Stimulated activated effector memory CD8-positive, alpha-beta T cell treated with anti-CD3 and anti-CD28 coated beads, Interleukin-12 subunit alpha, Interleukin-12 subunit beta, amount 100 ng/mL, for 72 hours (primary cell): Measurements from ENCODE around the gene RHBDF2.

ENCODE experiments used
- ATAC-seq: fragments of 150-1000 bp; cut with Tn5 transposase; 2 replicates; pipeline ENCODE4 v1.10.0; 2021
- DNase-seq, 2 donors: peaks; one replicate each; pipeline ENCODE4 v3.0.0; 2021 to 2022; ENCODE audit warnings: low spot score in 2 of 2
- H3K27ac Mint-ChIP-seq: one replicate; pipeline ENCODE4 v1.8.0; 2022; ENCODE audit warnings: mild to moderate bottlenecking, mixed read lengths
- H3K36me3 Mint-ChIP-seq: one replicate; pipeline ENCODE4 v1.8.0; 2022; ENCODE audit warnings: mild to moderate bottlenecking, mixed read lengths
- H3K4me1 Mint-ChIP-seq: one replicate; pipeline ENCODE4 v1.8.0; 2022; ENCODE audit warnings: mixed read lengths
- H3K4me3 Mint-ChIP-seq: one replicate; pipeline ENCODE4 v1.8.0; 2022; ENCODE audit warnings: mild to moderate bottlenecking, mixed read lengths
- H3K9me3 Mint-ChIP-seq: one replicate; pipeline ENCODE4 v1.8.0; 2022; ENCODE audit warnings: mixed read lengths

The RHBDF2 gene

DNA sequence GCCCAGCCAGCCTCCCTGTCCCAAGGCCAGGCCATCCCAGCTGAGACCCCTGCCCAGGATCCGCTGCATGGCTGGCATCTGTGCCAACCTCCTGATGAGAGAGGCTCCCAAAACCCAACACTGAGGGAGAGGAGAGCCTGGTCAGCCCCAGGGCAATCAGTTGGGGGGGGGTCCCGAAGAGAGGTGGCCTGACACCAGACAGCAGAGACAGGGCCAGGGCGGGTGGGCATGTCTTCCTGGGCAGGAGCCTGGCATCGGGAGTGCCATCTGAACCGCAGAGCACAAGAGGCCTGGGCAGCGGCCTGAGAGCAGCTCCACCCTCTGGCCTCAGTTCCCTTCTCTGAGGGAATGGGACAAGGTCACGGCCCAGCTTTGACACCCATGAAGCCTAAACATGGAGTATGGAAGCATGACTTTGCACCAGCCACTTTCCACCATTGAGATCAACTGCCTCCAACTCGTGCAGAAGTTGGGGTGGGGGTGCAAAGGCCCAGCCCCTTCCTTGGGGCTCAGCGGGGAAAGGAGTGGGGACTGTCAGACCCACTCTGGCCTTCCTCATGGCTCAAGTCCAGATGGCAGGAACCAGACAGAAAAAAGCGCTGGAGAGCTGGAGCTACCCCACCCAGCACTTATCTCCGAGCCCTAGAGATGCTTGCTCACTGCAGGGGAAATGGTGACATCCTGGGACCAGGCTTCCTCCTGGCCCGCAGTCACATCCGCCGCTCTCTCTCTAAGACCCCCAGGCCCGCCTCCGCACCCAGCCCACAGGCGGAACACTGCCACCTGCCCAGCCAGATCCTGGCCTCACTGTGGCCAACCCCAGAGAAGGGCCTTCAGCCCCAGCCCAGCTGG lies 9.7 kb downstream of the RHBDF2 start:
- H3K4me1 Mint-ChIP-seq = peaks cover 71% of the 10 kb centered on the region
- no peak for ATAC-seq
- H3K9me3 Mint-ChIP-seq = no peaks in the 10 kb centered on the region
- peak overlapping the region; percentile 98 for H3K27ac Mint-ChIP-seq
- DNase-seq = no peak
- peaks cover 34% of the 10 kb centered on the region for H3K36me3 Mint-ChIP-seq
- H3K4me3 Mint-ChIP-seq = peak overlapping the region; percentile 91

DNA sequence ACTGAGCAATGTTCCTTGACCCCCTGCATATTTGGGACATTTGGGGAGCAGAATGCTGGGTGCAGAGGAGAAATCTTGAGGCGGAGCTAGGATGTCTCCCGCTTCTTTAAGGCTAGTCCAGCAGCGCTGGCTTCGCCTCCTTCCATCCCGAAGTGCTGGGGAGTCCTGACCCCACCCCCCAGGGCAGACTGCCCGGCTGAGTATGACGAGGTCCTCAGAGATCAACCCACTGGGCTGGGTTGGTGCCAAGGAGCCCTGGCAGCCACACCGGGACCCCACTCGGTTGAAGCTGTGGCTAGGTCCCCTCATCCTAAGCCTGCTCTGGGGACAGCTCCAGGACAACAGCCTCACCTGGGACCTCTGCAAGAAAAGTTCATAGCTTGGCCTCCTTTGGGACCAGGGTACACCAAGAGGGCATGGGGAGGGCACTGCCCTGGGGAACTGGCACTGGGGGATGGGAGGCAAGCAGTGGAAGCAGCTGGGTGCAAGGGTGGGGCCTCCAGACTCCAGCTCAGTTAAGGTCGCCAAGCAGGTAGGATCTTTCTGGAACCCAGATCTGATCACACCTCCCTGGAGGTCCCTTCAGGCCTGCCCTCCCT lies 11.0 kb downstream of the RHBDF2 start:
- no peak overlapping the region for H3K4me3 Mint-ChIP-seq
- H3K4me1 Mint-ChIP-seq = peaks cover 58% of the 10 kb centered on the region
- H3K27ac Mint-ChIP-seq = peak overlapping the region; percentile 98
- no peaks in the 10 kb centered on the region for H3K9me3 Mint-ChIP-seq
- ATAC-seq = no peak
- H3K36me3 Mint-ChIP-seq = peaks cover 46% of the 10 kb centered on the region
- DNase-seq = no peak

DNA sequence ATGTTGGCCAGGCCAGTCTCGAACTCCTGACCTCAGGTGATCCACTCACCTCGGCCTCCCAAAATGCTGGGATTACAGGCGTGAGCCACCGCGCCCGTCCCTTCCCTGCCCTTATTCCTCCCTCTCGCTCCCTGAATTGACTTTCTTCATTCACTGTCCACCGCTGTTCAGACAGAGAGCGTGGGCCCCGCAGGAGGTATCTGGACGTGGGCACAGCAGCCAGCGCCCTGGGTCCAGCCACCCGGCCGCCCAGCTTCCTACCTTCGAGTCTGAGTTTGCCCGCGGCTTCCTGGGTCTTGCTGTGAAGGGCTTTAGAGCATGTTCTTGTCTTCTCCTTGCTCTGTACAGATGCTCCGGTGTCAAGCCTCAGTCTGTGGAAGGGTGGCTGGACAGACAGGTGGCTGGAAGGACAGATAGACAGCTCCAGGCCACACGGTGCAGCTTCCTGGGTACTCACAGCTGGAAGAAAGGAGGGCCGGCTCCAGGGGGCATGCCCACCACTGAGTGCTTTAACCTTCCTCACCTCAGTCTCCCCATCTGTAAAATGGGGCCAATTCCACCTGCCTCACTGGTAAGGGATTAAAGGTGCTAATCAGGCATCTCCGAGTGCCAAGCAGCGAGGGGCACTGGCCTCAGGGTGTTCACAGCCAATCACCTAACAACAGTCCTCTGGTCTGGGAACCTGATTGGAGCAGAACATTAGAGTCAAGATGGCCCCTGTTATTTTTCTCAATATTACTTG lies 13.6 kb downstream of the RHBDF2 start:
- DNase-seq (no peak), ATAC-seq (no peak)
- Mint-ChIP-seq H3K4me1 (peaks cover 49% of the 10 kb centered on the region), H3K4me3 (no peak overlapping the region), H3K9me3 (no peaks in the 10 kb centered on the region), H3K27ac (peak overlapping the region; percentile 98), H3K36me3 (peaks cover 59% of the 10 kb centered on the region)

DNA sequence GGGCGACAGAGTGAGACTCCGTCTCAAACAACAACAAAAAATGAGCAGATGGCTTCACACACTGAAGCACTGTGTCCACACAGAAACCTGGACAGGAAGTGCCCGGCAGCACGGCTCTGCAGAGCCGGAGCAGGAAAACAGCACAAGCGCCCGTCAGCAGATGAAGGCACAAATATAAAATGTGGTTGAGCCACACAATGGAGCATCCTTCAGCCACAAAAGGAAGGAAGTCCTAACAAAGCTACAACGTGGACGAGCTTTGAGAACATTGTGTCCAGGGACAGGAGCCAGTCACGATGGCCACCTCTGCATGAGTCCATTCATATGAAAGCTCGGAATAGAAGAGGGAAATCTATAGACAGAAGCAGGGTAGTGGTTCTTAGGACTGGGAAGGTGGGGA lies 15.7 kb downstream of the RHBDF2 start:
- H3K27ac Mint-ChIP-seq = peak overlapping the region; percentile 50
- peaks cover 34% of the 10 kb centered on the region for H3K4me1 Mint-ChIP-seq
- H3K4me3 Mint-ChIP-seq = no peak overlapping the region
- no peak for ATAC-seq
- peaks cover 75% of the 10 kb centered on the region for H3K36me3 Mint-ChIP-seq
- no peaks in the 10 kb centered on the region for H3K9me3 Mint-ChIP-seq
- no peak for DNase-seq

- Mint-ChIP-seq H3K36me3 (peaks cover 88% of the 10 kb centered on the region), H3K4me1 (peaks cover 22% of the 10 kb centered on the region), H3K4me3 (no peak overlapping the region), H3K9me3 (no peaks in the 10 kb centered on the region), H3K27ac (peak overlapping the region; percentile 32)
- no peak for ATAC-seq
- no peak for DNase-seq
Observed at GRCh38 chr17:76484228-76484725, 16.9 kb downstream of the RHBDF2 start.

- no peak for ATAC-seq
- Mint-ChIP-seq H3K27ac (peak overlapping the region; percentile 63), H3K4me1 (peaks cover 23% of the 10 kb centered on the region), H3K36me3 (peaks cover 100% of the 10 kb centered on the region), H3K9me3 (no peaks in the 10 kb centered on the region), H3K4me3 (peak overlapping the region; percentile 13)
- DNase-seq = no peak
Observed at GRCh38 chr17:76481071-76481655, 20.1 kb downstream of the RHBDF2 start.

- no peaks in the 10 kb centered on the region for H3K9me3 Mint-ChIP-seq
- ATAC-seq = no peak
- H3K27ac Mint-ChIP-seq = peak overlapping the region; percentile 63
- peaks cover 100% of the 10 kb centered on the region for H3K36me3 Mint-ChIP-seq
- peak overlapping the region; percentile 13 for H3K4me3 Mint-ChIP-seq
- H3K4me1 Mint-ChIP-seq = peaks cover 23% of the 10 kb centered on the region
- no peak for DNase-seq
Observed at GRCh38 chr17:76480632-76481031, 20.6 kb downstream of the RHBDF2 start.

DNA sequence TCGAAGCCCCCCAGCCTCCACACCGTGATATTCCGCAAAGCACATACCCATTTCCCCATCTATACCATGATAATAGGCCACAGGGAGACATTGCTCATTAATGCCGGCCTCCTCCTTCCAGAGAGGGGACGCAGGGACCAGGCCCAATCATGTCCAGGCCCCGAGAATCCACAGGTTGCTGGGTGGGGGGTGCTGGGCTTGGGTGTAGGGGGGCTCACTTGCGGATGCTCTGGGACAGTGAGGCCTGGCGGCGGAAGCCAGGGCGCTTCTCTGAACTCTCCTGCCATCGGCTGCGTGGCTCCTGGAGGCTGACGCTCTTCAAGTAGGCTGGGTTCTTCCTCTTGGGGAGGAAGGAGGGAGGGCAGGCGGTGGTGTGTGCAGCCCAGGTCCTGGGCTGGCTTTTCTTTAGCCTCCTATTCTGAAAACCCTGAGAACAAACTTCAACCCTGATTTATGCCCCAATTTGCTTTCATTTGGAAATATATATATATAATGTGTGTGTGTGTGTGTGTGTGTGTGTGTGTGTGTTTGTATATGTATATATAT lies 21.6 kb downstream of the RHBDF2 start:
- no peak overlapping the region for H3K27ac Mint-ChIP-seq
- ATAC-seq (no peak), DNase-seq (no peak)
- H3K4me3 Mint-ChIP-seq = no peak overlapping the region
- no peaks in the 10 kb centered on the region for H3K9me3 Mint-ChIP-seq
- peaks cover 21% of the 10 kb centered on the region for H3K4me1 Mint-ChIP-seq
- H3K36me3 Mint-ChIP-seq = peaks cover 97% of the 10 kb centered on the region

- ATAC-seq = no peak
Observed at GRCh38 chr17:76478730-76479514, 22.3 kb downstream of the RHBDF2 start.

GRCh38 chr17:76478097-76478496 lies 23.1 kb downstream of the RHBDF2 start:
- Mint-ChIP-seq H3K27ac (peak overlapping the region; percentile 53), H3K4me1 (peaks cover 15% of the 10 kb centered on the region), H3K36me3 (peaks cover 96% of the 10 kb centered on the region), H3K4me3 (no peak overlapping the region), H3K9me3 (no peaks in the 10 kb centered on the region)
- DNase-seq (no peak), ATAC-seq (no peak)

More at GRCh38 chr17:76478730-76479514, 22.3 kb downstream of the RHBDF2 start:
- no peaks in the 10 kb centered on the region for H3K9me3 Mint-ChIP-seq
- no peak overlapping the region for H3K4me3 Mint-ChIP-seq
- peaks cover 96% of the 10 kb centered on the region for H3K36me3 Mint-ChIP-seq
- H3K4me1 Mint-ChIP-seq = peaks cover 15% of the 10 kb centered on the region
- DNase-seq = no peak
- H3K27ac Mint-ChIP-seq = no peak overlapping the region

GRCh38 chr17:76477576-76477975 lies 23.6 kb downstream of the RHBDF2 start:
- no peak for DNase-seq
- Mint-ChIP-seq H3K36me3 (peaks cover 96% of the 10 kb centered on the region), H3K4me1 (peaks cover 18% of the 10 kb centered on the region), H3K4me3 (no peak overlapping the region), H3K9me3 (no peaks in the 10 kb centered on the region), H3K27ac (peak overlapping the region; percentile 53)
- ATAC-seq = no peak

DNA sequence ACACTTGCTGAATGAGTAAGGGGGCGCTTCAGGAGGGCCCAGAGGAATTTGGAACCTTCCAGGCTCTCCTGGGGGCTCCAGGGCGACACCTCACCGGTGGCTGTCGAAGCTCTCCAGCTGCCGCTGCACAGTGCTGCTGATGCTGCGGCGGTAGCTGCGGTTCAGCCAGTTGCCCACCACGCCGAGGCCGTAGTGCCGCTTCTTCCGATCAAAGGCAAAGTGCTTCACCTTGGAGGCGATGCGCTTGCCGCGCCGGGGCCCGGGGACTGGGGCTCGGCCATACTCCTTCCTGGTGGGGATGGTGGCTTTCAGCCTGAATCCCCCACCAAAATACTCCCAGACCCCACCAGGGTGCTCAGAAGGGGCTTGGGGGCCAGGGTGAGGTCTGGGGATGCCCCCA lies 24.5 kb downstream of the RHBDF2 start:
- ATAC-seq (no peak), DNase-seq (no peak)
- Mint-ChIP-seq H3K27ac (peak overlapping the region; percentile 53), H3K36me3 (peaks cover 92% of the 10 kb centered on the region), H3K4me3 (no peak overlapping the region), H3K4me1 (peaks cover 15% of the 10 kb centered on the region), H3K9me3 (no peaks in the 10 kb centered on the region)

- ATAC-seq (no peak), DNase-seq (no peak)
- Mint-ChIP-seq H3K9me3 (no peaks in the 10 kb centered on the region), H3K27ac (peak overlapping the region; percentile 8), H3K36me3 (peaks cover 91% of the 10 kb centered on the region), H3K4me1 (peaks cover 18% of the 10 kb centered on the region), H3K4me3 (no peak overlapping the region)
Observed at GRCh38 chr17:76475302-76475701, 25.9 kb downstream of the RHBDF2 start.

DNA sequence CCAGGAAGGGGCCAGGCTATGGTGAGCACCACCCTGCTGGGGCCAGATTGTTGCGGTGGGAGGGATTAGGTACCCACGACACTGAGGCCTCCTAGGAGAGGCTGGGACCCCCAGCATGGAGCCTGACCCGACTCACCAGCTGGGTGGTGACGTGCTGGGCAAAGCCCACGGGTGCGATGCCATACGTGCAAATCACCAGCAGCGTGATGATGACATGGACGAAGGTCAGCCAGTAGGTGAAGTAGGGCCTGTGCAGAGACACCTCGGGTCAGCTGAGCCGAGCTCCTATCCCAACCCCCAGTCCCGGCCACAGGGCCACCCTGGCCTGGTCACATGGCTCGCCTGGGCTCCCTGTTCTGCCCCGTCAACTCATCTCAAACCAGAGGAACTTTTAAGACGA lies 26.3 kb downstream of the RHBDF2 start:
- Mint-ChIP-seq H3K9me3 (no peaks in the 10 kb centered on the region), H3K36me3 (peaks cover 87% of the 10 kb centered on the region), H3K4me1 (peaks cover 18% of the 10 kb centered on the region), H3K4me3 (no peak overlapping the region), H3K27ac (peak overlapping the region; percentile 8)
- ATAC-seq (no peak), DNase-seq (no peak)
